ENCODE results near the gene CARD11.

GRCh38 chr7:2859952-2860351 is 183.7 kb downstream of the CARD11 start:
- TF ChIP-seq CTCF (conservative IDR thresholded peaks at IDR 0.05; ENCODE audit: low read length) (no peak), EZH2phosphoT487 (IDR thresholded peaks at IDR 0.05; ENCODE audit: borderline replicate concordance) (no peak)
